Renal cortex interstitium (tissue), 11 donors: Measurements from ENCODE around the gene ANOS1. TPM values are rescaled to one million over a fixed set of nuclear protein-coding genes. Genes with fewer than 3 reads are reported as not detected.
"Not testable (repeated sequence)": the region's sequence is repeated elsewhere in the genome, so short reads cannot be mapped to it uniquely, and the experiment has no call there.

Source experiments
- DNase-seq, 11 donors: peaks; one replicate each; pipeline ENCODE4 v3.0.0-alpha.2; 2013; ENCODE audit warnings: low read depth in 9 of 11, low spot score in 4 of 11; ENCODE audit errors: extremely low read depth in 1 of 11
- polyA plus RNA-seq, 3 donors: library from polyadenylated mRNA; unstranded; fragments of 120-200 nt; gene quantifications; one replicate each; pipeline ENCODE4 v1.2.1, GENCODE V29; 2013; ENCODE audit not compliant: insufficient read length in 3 of 3

Gene ANOS1
- polyA plus RNA-seq, 3 donors = 8.3 to 8.9 (median 8.5) TPM

DNA sequence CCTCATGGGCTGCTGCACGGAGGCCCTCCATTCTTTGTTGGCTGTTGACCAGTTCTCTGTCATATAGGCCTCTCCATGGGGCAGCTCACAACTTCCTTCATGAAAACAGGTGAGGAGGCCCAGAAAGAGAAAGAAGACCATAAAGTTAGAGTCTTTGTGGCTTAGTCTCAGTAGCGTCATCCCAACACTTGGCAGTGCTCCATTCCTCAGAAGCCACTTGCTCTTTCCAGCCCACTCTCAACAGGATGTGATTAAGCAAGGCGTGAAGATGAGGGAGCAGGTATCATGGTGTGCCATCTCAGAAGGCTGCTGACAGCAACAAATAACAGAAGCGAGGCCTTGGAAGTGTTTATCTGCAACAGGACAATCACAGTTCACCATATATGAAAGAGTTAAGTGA, 236.9 kb downstream of the ANOS1 start:
- not testable (repeated sequence) for DNase-seq

GRCh38 chrX:8484360-8484949, 247.5 kb downstream of the ANOS1 start:
- no peak for DNase-seq

Other genes with a start within 250 kb of the ANOS1 start
- not detected for gene FAM9A, start 69.2 kb upstream of the ANOS1 start, polyA plus RNA-seq